ENCODE data around the gene CPVL.

The CPVL gene

GRCh38 chr7:29039821-29040578 is 106.3 kb downstream of the CPVL start:
- Histone ChIP-seq H3K4me3 (ENCODE audit: low read depth, low read length) (no peak overlapping the region), H3K9me3 (ENCODE audit: control insufficient read depth, insufficient read depth, low read depth, low read length) (no peaks in the 10 kb centered on the region), H3K36me3 (ENCODE audit: control insufficient read depth in 2 of 2, insufficient read depth in 1 of 2, low read length in 2 of 2) (no peaks in the 10 kb centered on the region), H3K27ac (ENCODE audit: extremely low read depth, low read depth, low read length) (no peak overlapping the region), H3K4me1 (ENCODE audit: control insufficient read depth, insufficient read depth, low read length) (no peaks in the 10 kb centered on the region)
- ChIA-PET POLR2A (no interaction called here), CTCF (interaction anchor here (0.9 to 1.1 kb wide), 2 partner anchors 37 to 83 kb away, joined by 4 to 5 read pairs; no protein-coding TSS in a partner anchor)
- TF ChIP-seq IKZF3 (tag by site-specific recombination; IDR thresholded peaks at IDR 0.05) (no peak), ZNF600 (tag by site-specific recombination; IDR thresholded peaks at IDR 0.05) (no peak), ELK4 (IDR thresholded peaks at IDR 0.05; ENCODE audit: borderline replicate concordance, low read depth, low read length) (no peak)

- POLR2A ChIA-PET: no interaction called here
- H3K36me3 ChIP-seq (ENCODE audit: control insufficient read depth in 2 of 2, insufficient read depth in 1 of 2, low read length in 2 of 2): no peaks in the 10 kb centered on the region
- no peaks in the 10 kb centered on the region for H3K9me3 ChIP-seq (ENCODE audit: control insufficient read depth, insufficient read depth, low read depth, low read length)
- no peak overlapping the region for H3K27ac ChIP-seq (ENCODE audit: extremely low read depth, low read depth, low read length)
- no peak overlapping the region for H3K4me3 ChIP-seq (ENCODE audit: low read depth, low read length)
- CTCF ChIA-PET: no interaction called here
- TF ChIP-seq ZNF501 (tag by site-specific recombination; IDR thresholded peaks at IDR 0.05): no peak
- TF ChIP-seq ZFP3 (tag by site-specific recombination; IDR thresholded peaks at IDR 0.05; ENCODE audit: low read depth): no peak
- TF ChIP-seq BCL11A (tag by site-specific recombination; IDR thresholded peaks at IDR 0.05; ENCODE audit: low read depth): no peak
- no peak for TF ChIP-seq ZNF394 (tag by site-specific recombination; IDR thresholded peaks at IDR 0.05; ENCODE audit: borderline replicate concordance)
- TF ChIP-seq ZSCAN4 (tag by site-specific recombination; IDR thresholded peaks at IDR 0.05): no peak
- TF ChIP-seq TCF7L2 (IDR thresholded peaks at IDR 0.05; ENCODE audit: borderline replicate concordance, low read depth, low read length): no peak
- no peak for TF ChIP-seq ZNF280D (tag by site-specific recombination; IDR thresholded peaks at IDR 0.05)
- TF ChIP-seq ZNF707 (tag by site-specific recombination; IDR thresholded peaks at IDR 0.05): no peak
- no peak for TF ChIP-seq ZNF510 (tag by site-specific recombination; IDR thresholded peaks at IDR 0.05; ENCODE audit: insufficient replicate concordance)
- TF ChIP-seq ZNF596 (tag by site-specific recombination; IDR thresholded peaks at IDR 0.05): no peak
- TF ChIP-seq, protein P1, sequence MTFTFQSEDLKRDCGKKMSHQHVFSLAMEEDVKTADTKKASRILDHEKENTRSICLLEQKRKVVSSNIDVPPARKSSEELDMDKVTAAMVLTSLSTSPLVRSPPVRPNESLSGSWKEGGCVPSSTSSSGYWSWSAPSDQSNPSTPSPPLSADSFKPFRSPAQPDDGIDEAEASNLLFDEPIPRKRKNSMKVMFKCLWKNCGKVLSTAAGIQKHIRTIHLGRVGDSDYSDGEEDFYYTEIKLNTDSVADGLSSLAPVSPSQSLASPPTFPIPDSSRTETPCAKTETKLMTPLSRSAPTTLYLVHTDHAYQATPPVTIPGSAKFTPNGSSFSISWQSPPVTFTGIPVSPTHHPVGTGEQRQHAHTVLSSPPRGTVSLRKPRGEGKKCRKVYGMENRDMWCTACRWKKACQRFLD (tag by site-specific recombination; IDR thresholded peaks at IDR 0.05): no peak
- TF ChIP-seq ZNF335 (tag by site-specific recombination; conservative IDR thresholded peaks at IDR 0.05): no peak
- no peak for TF ChIP-seq SP7 (tag by site-specific recombination; IDR thresholded peaks at IDR 0.05)
- no peak for TF ChIP-seq ZNF529 (tag by site-specific recombination; IDR thresholded peaks at IDR 0.05; ENCODE audit: insufficient replicate concordance)
- no peak for TF ChIP-seq ZIC2 (tag by site-specific recombination; IDR thresholded peaks at IDR 0.05)
- no peak for TF ChIP-seq ZNF544 (tag by site-specific recombination; IDR thresholded peaks at IDR 0.05)
- no peak for TF ChIP-seq ZNF221 (tag by site-specific recombination; IDR thresholded peaks at IDR 0.05; ENCODE audit: borderline replicate concordance)
- H3K4me1 ChIP-seq (ENCODE audit: control insufficient read depth, insufficient read depth, low read length): no peaks in the 10 kb centered on the region
These were observed 107.9 kb downstream of the CPVL start for GRCh38 chr7:29038463-29038862.

Data from HEK293 (cell line).